H1 (cell line): ENCODE measurements around the gene PSMB9. TPM values are rescaled to one million over a fixed set of nuclear protein-coding genes. Genes with fewer than 3 reads are reported as not detected.

Experiments
- CTCF ChIA-PET: fragments of 300-600 bp; sonication (Branson Sonifier 250); formaldehyde crosslinking; loops from one replicate; lab custom pipeline; 2021; ENCODE audit not compliant: partially characterized antibody; lab: Charles Lee
- POLR2A ChIA-PET: fragments of 300-600 bp; sonication (Branson Sonifier 250); formaldehyde crosslinking; loops from one replicate; lab custom pipeline; 2021; ENCODE audit warnings: inconsistent platforms; ENCODE audit not compliant: partially characterized antibody; lab: Charles Lee
- DNase-seq, 2 experiments: peaks; one replicate each; pipeline versions ENCODE4 v3.0.0 to v3.0.0-alpha.2; 2010 to 2022; ENCODE audit warnings: low spot score in 2 of 2, low read depth in 1 of 2, mixed read lengths in 1 of 2
- FAIRE-seq: peaks from 2 replicates; lab custom pipeline; 2011; peaks lifted over from hg19 to GRCh38; lab: Jason Lieb, UNC
- H2AFZ ChIP-seq: 2 replicates; pipeline ENCODE4 v1.8.1; 2012; ENCODE audit warnings: low read length, inconsistent platforms
- H2AK5ac ChIP-seq: 2 replicates; pipeline ENCODE4 v1.6.1; 2013; ENCODE audit warnings: low read depth, low read length
- H2BK120ac ChIP-seq: replicated peaks from 2 replicates; pipeline ENCODE3; 2013; ENCODE audit warnings: low read depth, low read length, inconsistent platforms
- H2BK12ac ChIP-seq: 2 replicates; pipeline ENCODE4 v1.6.1; 2013; ENCODE audit warnings: low read depth, low read length
- H2BK15ac ChIP-seq: 2 replicates; pipeline ENCODE4 v1.6.1; 2013; ENCODE audit warnings: low read length
- H2BK20ac ChIP-seq: 2 replicates; pipeline ENCODE4 v1.6.1; 2013; ENCODE audit warnings: low read length
- H2BK5ac ChIP-seq: 2 replicates; pipeline ENCODE4 v1.6.1; 2013; ENCODE audit warnings: low read depth, low read length
- H3K14ac ChIP-seq: 2 replicates; pipeline ENCODE4 v1.6.1; 2013; ENCODE audit warnings: inconsistent platforms; ENCODE audit not compliant: insufficient read length
- H3K18ac ChIP-seq: 2 replicates; pipeline ENCODE4 v1.6.1; 2013; ENCODE audit warnings: low read length; ENCODE audit errors: extremely low read depth
- H3K23ac ChIP-seq: 2 replicates; pipeline ENCODE4 v1.6.1; 2013; ENCODE audit warnings: inconsistent platforms; ENCODE audit not compliant: insufficient read length
- H3K23me2 ChIP-seq: 2 replicates; pipeline ENCODE4 v1.6.1; 2013; ENCODE audit warnings: low read depth, low read length
- H3K27ac ChIP-seq: 2 replicates; pipeline ENCODE4 v1.6.1; 2011; ENCODE audit warnings: low read depth, low read length, inconsistent platforms
- H3K27me3 ChIP-seq, 4 experiments: replicated peaks in 1 of 4; 1 replicate in 1 of 4; 2 replicates in 3 of 4; pipeline versions ENCODE4 v1.6.1 to v1.8.1; 2011 to 2013; ENCODE audit warnings: low read length in 3 of 4, mild to moderate bottlenecking in 3 of 4, inconsistent platforms in 2 of 4, mixed read lengths in 2 of 4, moderate library complexity in 1 of 4; ENCODE audit not compliant: control insufficient read depth in 3 of 4, insufficient read depth in 3 of 4; ENCODE audit errors: extremely low read depth in 1 of 4
- H3K36me3 ChIP-seq, 4 experiments: 2 replicates each; pipeline versions ENCODE4 v1.6.1 to v1.8.1; 2011 to 2013; ENCODE audit warnings: mild to moderate bottlenecking in 4 of 4, low read length in 3 of 4, moderate library complexity in 2 of 4, control low read depth in 1 of 4, inconsistent platforms in 1 of 4; ENCODE audit not compliant: insufficient read depth in 4 of 4, control insufficient read depth in 2 of 4
- H3K4ac ChIP-seq: replicated peaks from 2 replicates; pipeline ENCODE3; 2013; ENCODE audit warnings: low read length, low read depth, mixed read lengths, inconsistent platforms; ENCODE audit not compliant: insufficient read length
- H3K4me1 ChIP-seq, 4 experiments: replicated peaks in 1 of 4; 1 replicate in 1 of 4; 2 replicates in 3 of 4; pipeline versions ENCODE4 v1.6.1 to v1.8.1; 2011 to 2013; ENCODE audit warnings: low read length in 3 of 4, inconsistent platforms in 2 of 4, mixed read lengths in 1 of 4; ENCODE audit not compliant: insufficient read depth in 4 of 4, control insufficient read depth in 3 of 4
- H3K4me2 ChIP-seq, 2 experiments: 2 replicates each; pipeline versions ENCODE4 v1.6.1 to v1.8.1; 2011 to 2013; ENCODE audit warnings: low read depth in 2 of 2, low read length in 2 of 2, control low read depth in 1 of 2, inconsistent platforms in 1 of 2, mild to moderate bottlenecking in 1 of 2; ENCODE audit not compliant: insufficient read depth in 1 of 2
- H3K4me3 ChIP-seq, 4 experiments: fragments of 200-600, 300-600 bp in 1 of 4; sonication (generic), shearing (Covaris generic), sonication (Bioruptor Twin) in 1 of 4; 2 replicates each; pipeline versions ENCODE4 v1.5.1 to v1.8.1; 2011 to 2016; ENCODE audit warnings: low read length in 4 of 4, low read depth in 3 of 4, control low read depth in 2 of 4, inconsistent platforms in 2 of 4, mild to moderate bottlenecking in 2 of 4, mixed read lengths in 1 of 4, moderate library complexity in 1 of 4; ENCODE audit not compliant: insufficient read depth in 2 of 4; ENCODE audit errors: extremely low read depth in 1 of 4
- H3K56ac ChIP-seq: replicated peaks from 2 replicates; pipeline ENCODE3; 2013; ENCODE audit warnings: low read depth, mild to moderate bottlenecking, mixed read lengths, low read length, inconsistent platforms; ENCODE audit not compliant: insufficient read length
- H3K79me1 ChIP-seq: 2 replicates; pipeline ENCODE4 v1.6.1; 2013; ENCODE audit warnings: low read depth, low read length, control low read depth
- H3K79me2 ChIP-seq, 2 experiments: 2 replicates each; pipeline versions ENCODE4 v1.6.1 to v1.8.1; 2012 to 2013; ENCODE audit warnings: low read length in 2 of 2, mild to moderate bottlenecking in 2 of 2, inconsistent platforms in 1 of 2; ENCODE audit not compliant: insufficient read depth in 2 of 2, control insufficient read depth in 1 of 2
- H3K9ac ChIP-seq, 4 experiments: replicated peaks in 1 of 4; 1 replicate in 1 of 4; 2 replicates in 3 of 4; pipeline versions ENCODE4 v1.6.1 to v1.8.1; 2011 to 2013; ENCODE audit warnings: low read depth in 3 of 4, low read length in 3 of 4, control low read depth in 2 of 4, mild to moderate bottlenecking in 2 of 4, moderate library complexity in 2 of 4, inconsistent platforms in 1 of 4; ENCODE audit errors: extremely low read depth in 1 of 4
- H3K9me3 ChIP-seq, 2 experiments: 2 replicates each; pipeline versions ENCODE4 v1.6.1 to v1.8.1; 2012 to 2013; ENCODE audit warnings: mild to moderate bottlenecking in 2 of 2, moderate library complexity in 2 of 2, control low read depth in 1 of 2, inconsistent platforms in 1 of 2, low read depth in 1 of 2, low read length in 1 of 2, mixed read lengths in 1 of 2; ENCODE audit not compliant: insufficient read depth in 2 of 2
- H4K20me1 ChIP-seq, 2 experiments: replicated peaks in 1 of 2; 2 replicates each; pipeline versions ENCODE3 to v1.8.1; 2011 to 2013; ENCODE audit warnings: inconsistent platforms in 2 of 2, low read length in 2 of 2, mild to moderate bottlenecking in 1 of 2; ENCODE audit not compliant: insufficient read depth in 2 of 2, control insufficient read depth in 1 of 2
- H4K5ac ChIP-seq: 2 replicates; pipeline ENCODE4 v1.6.1; 2013; ENCODE audit warnings: low read length, low read depth, mixed read lengths, inconsistent platforms; ENCODE audit not compliant: insufficient read length
- H4K8ac ChIP-seq: 2 replicates; pipeline ENCODE4 v1.8.0; 2013; ENCODE audit warnings: mild to moderate bottlenecking, moderate library complexity, low read length, inconsistent platforms; ENCODE audit not compliant: insufficient read depth; ENCODE audit errors: extremely low read depth
- H4K91ac ChIP-seq: replicated peaks from 2 replicates; pipeline ENCODE3; 2013; ENCODE audit warnings: low read length, mixed read lengths, inconsistent platforms; ENCODE audit not compliant: insufficient read length
- BACH1 ChIP-seq: IDR thresholded peaks from 2 replicates; pipeline ENCODE4 v1.6.1; 2012; ENCODE audit warnings: low read length, improper control_type of control experiment
- BCL11A ChIP-seq, 2 experiments: IDR thresholded peaks; one replicate each; pipeline ENCODE4 v1.6.1; 2011; ENCODE audit warnings: low read depth in 2 of 2, low read length in 2 of 2, mild to moderate bottlenecking in 2 of 2
- CBX5 ChIP-seq: fragments of 300-800, 300-1000 bp; sonication (generic); IDR thresholded peaks from 2 replicates; pipeline ENCODE4 v1.7.1; 2016; ENCODE audit warnings: antibody characterized with exemption, low read length, low read depth
- EGR1 ChIP-seq: IDR thresholded peaks from 2 replicates; pipeline ENCODE4 v1.6.1; 2011; ENCODE audit warnings: low read depth, low read length, borderline replicate concordance
- FOSL1 ChIP-seq: IDR thresholded peaks from 2 replicates; pipeline ENCODE4 v1.6.1; 2011; ENCODE audit warnings: mild to moderate bottlenecking, low read depth, low read length, moderate library complexity; ENCODE audit not compliant: insufficient read depth
- JUND ChIP-seq: IDR thresholded peaks from 2 replicates; pipeline ENCODE4 v1.6.1; 2011; ENCODE audit warnings: mild to moderate bottlenecking, improper control_type of control experiment, low read length
- KDM4A ChIP-seq: IDR thresholded peaks from one replicate; pipeline ENCODE4 v1.7.1; 2012; ENCODE audit warnings: low read depth, mild to moderate bottlenecking, moderate library complexity, low read length, inconsistent platforms; ENCODE audit not compliant: severe bottlenecking
- NANOG ChIP-seq: IDR thresholded peaks from 2 replicates; pipeline ENCODE4 v1.6.1; 2011; ENCODE audit warnings: low read length, low read depth, mild to moderate bottlenecking, inconsistent platforms; ENCODE audit not compliant: insufficient read depth, poor library complexity, severe bottlenecking
- PHF8 ChIP-seq: fragments of 200-600 bp; sonication (generic); conservative IDR thresholded peaks from 2 replicates; pipeline ENCODE4 v1.7.1; 2012; ENCODE audit warnings: low read depth, mild to moderate bottlenecking, inconsistent platforms, low read length, moderate library complexity
- SRF ChIP-seq: IDR thresholded peaks from 2 replicates; pipeline ENCODE4 v1.6.1; 2011; ENCODE audit warnings: mild to moderate bottlenecking, low read depth, low read length, moderate library complexity
- YY1 ChIP-seq: IDR thresholded peaks from 2 replicates; pipeline ENCODE4 v1.6.1; 2011; ENCODE audit warnings: low read depth, mild to moderate bottlenecking, low read length
- WGBS, 2 experiments: shearing (Covaris generic) in 1 of 2; methylation state at CpG; one replicate each; pipeline versions ENCODE4 v1.1.6 to v1.1.7; 2013 to 2015; ENCODE audit warnings: low lambda C conversion rate in 2 of 2, mixed read lengths in 2 of 2, inconsistent platforms in 1 of 2, low coverage in 1 of 2, missing lambda C conversion rate in 1 of 2; ENCODE audit not compliant: insufficient replicate concordance in 2 of 2, insufficient coverage in 1 of 2, insufficient read length in 1 of 2; ENCODE audit errors: extremely low coverage in 1 of 2, missing lambda C conversion rate in 1 of 2; 5-methylcytosine and 5-hydroxymethylcytosine counted together
- polyA plus RNA-seq, 7 experiments: library from polyadenylated mRNA; depleted of rRNA in 3 of 7; stranded (reverse) in 5 of 7; unstranded in 2 of 7; fragments of >200 nt in 5 of 7; fragments of 200-250 nt in 2 of 7; gene quantifications; 1 replicate in 5 of 7; 2 replicates in 1 of 7; 4 replicates in 1 of 7; pipeline versions ENCODE4 v1.2.1 to v1.2.3, GENCODE V29; 2011 to 2013; ENCODE audit warnings: missing spikeins in 2 of 7, mixed read lengths in 2 of 7
- total RNA-seq: library from RNA; stranded (reverse); fragmentation: NEBNext Ultra II Directional; extraction: Animal tissue kit (Norgen Biotek cat#: 25700); gene quantifications from 2 replicates; pipeline ENCODE4 v1.2.1, GENCODE V29; 2021

The PSMB9 gene
- total and polyA plus RNA-seq, 2 of the 8 experiments (the other 6 are each of a cell fraction or from before 2014, with no cell fraction given), result 4.5 to 22.8 TPM

GRCh38 chr6:32865724-32866443 lies 11.9 kb downstream of the PSMB9 start:
- no peak for TF ChIP-seq PHF8
- no peak for TF ChIP-seq YY1
- no peak for TF ChIP-seq CBX5
- TF ChIP-seq BACH1, result no peak
- no peak for TF ChIP-seq BCL11A (IDR thresholded peaks at IDR 0.05; ENCODE audit: low read depth in 2 of 2, low read length in 2 of 2)
- TF ChIP-seq SRF, result no peak
- TF ChIP-seq KDM4A, result no peak
- TF ChIP-seq EGR1, result no peak
- no peak for TF ChIP-seq FOSL1
- no peak for TF ChIP-seq NANOG
- TF ChIP-seq JUND, result no peak
- Histone ChIP-seq H4K20me1 (no peaks in the 10 kb centered on the region), H2BK12ac (no peak overlapping the region), H3K27ac (no peak overlapping the region), H3K14ac (no peak overlapping the region), H4K91ac (no peak overlapping the region), H3K23ac (no peak overlapping the region), H3K23me2 (no peaks in the 10 kb centered on the region), H3K4me1 (no peaks in the 10 kb centered on the region; a peak in 3 of 7 replicates), H4K8ac (no peak overlapping the region), H3K18ac (no peak overlapping the region), H2BK15ac (no peak overlapping the region), H3K4me2 (no peak overlapping the region), H2AFZ (no peak overlapping the region), H3K27me3 (no peaks in the 10 kb centered on the region), H3K79me1 (no peaks in the 10 kb centered on the region), H2BK20ac (no peak overlapping the region), H3K56ac (no peak overlapping the region), H2BK120ac (no peak overlapping the region), H2AK5ac (no peak overlapping the region), H3K4ac (no peak overlapping the region), H3K4me3 (no peak overlapping the region), H4K5ac (no peak overlapping the region), H3K9me3 (no peaks in the 10 kb centered on the region), H2BK5ac (no peak overlapping the region), H3K79me2 (no peaks in the 10 kb centered on the region), H3K36me3 (no peaks in the 10 kb centered on the region), H3K9ac (no peak overlapping the region)
- FAIRE-seq (no peak), DNase-seq (no peak)
- ChIA-PET POLR2A (no interaction called here), CTCF (interaction anchor here (1.0 to 19.9 kb wide), 2 partner anchors 24 to 40 kb away, joined by 3 to 402 read pairs; partner anchors contain the start of genes PSMB8 and TAP2)
- 79% methylated on average over 10 of the region's 10 CpGs; no CpG with 5 or more reads in 1 of the 2 experiments for WGBS, 2 experiments
